AG09319 (cell line): ENCODE measurements around the gene OR2V2.

ENCODE experiments used
- DNase-seq: peaks from one replicate; pipeline ENCODE4 v3.0.0-alpha.2; 2010; ENCODE audit warnings: low read depth; ENCODE audit errors: extremely low read depth
- TF ChIP-seq, protein P1 (sequence below): IDR thresholded peaks from 2 replicates; pipeline ENCODE4 v1.5.1; 2011; ENCODE audit warnings: low read depth, mild to moderate bottlenecking, inconsistent platforms, low read length, moderate library complexity

Gene OR2V2

DNA sequence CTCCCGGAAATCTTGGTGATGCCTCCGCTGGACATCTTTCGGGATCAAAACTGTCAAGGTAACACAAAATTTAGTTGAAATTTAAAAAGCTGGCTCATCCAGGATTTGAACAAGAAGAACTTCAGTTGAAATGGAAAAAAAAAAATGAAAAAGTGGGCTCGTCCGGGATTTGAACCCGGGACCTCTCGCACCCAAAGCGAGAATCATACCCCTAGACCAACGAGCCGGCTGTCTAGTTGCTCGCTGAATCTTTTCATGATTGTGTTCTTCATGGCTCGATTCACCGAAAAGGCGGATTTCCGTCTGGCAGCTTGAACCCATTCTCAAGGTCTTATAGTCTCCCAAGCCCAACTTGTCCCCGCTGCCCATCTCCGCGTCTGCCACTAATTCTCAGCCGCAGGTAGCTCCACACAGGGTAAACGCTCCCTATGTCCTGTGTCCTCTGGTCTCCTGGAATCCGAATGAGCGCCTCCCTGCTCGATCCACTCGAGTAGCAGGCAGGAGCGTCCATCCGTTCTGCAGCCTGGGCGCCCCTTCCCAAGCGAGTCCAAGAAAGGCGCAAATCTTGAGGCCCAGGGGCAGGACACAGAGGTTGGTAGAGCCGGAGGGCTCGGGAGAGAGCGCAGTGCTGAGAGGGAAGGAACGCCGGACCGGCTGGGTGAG lies 41.4 kb downstream of the OR2V2 start:
- TF ChIP-seq, protein P1, sequence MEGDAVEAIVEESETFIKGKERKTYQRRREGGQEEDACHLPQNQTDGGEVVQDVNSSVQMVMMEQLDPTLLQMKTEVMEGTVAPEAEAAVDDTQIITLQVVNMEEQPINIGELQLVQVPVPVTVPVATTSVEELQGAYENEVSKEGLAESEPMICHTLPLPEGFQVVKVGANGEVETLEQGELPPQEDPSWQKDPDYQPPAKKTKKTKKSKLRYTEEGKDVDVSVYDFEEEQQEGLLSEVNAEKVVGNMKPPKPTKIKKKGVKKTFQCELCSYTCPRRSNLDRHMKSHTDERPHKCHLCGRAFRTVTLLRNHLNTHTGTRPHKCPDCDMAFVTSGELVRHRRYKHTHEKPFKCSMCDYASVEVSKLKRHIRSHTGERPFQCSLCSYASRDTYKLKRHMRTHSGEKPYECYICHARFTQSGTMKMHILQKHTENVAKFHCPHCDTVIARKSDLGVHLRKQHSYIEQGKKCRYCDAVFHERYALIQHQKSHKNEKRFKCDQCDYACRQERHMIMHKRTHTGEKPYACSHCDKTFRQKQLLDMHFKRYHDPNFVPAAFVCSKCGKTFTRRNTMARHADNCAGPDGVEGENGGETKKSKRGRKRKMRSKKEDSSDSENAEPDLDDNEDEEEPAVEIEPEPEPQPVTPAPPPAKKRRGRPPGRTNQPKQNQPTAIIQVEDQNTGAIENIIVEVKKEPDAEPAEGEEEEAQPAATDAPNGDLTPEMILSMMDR: no peak; the same call in 1 of the 2 replicates
- no peak for DNase-seq

DNA sequence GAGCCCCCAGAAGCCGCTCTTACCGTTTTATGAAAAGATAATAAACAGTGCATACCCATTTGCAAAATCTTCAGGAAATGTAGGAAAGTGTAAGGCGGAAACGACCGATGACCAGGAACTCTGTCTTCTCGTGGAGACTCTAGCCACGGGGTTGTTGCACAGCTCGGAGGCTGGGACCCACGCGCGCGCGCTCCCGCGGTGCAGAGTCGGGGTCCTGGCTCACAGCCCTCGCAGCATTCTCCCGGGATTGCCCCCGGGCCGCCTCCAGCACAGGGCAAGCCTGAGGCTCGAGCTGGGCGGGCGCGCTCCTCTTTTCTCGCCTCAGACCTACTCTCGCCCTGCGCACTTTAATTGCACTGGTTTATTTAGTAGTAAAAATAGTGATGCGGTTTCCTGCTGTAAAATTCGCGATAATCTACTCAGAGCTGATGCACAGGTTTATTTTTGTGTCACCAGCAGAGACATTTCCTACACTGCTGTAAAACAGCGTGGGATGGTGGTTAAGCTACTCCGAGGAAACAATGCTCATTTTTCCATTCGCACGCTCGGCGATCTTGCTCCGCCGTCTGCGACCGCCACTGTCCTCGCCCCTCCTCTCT lies 42.1 kb downstream of the OR2V2 start:
- TF ChIP-seq, protein P1: no peak
- DNase-seq: no peak

DNA sequence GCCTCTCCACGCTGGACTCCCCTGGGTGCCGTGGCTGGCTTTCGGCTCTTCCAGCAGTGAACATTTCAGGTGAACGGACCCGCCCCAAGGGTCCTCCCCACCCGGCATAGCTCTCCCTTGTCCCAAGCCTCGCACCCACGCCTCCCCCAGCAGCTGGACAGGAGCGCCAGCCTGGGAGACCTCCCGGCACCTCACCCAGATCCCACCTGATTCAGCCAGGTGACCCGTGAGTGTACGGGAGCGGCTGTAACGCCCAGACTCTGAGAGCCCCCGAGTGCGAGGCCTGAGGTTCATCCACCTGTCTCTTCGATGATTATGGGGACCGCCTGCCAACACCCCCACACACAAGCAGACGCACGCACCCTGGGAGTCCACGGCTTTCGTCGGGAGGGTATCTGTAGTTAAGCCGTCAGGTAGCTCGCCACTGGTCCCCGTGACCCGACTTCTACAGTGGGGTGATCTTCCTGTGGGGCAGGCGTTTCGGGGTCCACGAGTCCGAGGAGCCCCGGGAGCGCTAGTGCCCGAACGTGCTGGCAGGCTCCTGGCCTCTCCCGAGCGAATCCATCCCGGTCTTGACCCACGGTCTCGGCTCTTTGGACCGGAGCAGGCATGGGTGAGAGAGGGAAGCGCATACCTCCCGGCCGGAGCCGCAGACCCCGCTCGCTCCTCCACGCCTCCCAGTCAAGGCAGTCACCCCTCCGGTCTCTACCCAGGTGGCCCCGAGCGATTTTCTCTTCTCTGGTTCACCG lies 42.8 kb downstream of the OR2V2 start:
- DNase-seq: no peak
- TF ChIP-seq, protein P1: no peak

DNA sequence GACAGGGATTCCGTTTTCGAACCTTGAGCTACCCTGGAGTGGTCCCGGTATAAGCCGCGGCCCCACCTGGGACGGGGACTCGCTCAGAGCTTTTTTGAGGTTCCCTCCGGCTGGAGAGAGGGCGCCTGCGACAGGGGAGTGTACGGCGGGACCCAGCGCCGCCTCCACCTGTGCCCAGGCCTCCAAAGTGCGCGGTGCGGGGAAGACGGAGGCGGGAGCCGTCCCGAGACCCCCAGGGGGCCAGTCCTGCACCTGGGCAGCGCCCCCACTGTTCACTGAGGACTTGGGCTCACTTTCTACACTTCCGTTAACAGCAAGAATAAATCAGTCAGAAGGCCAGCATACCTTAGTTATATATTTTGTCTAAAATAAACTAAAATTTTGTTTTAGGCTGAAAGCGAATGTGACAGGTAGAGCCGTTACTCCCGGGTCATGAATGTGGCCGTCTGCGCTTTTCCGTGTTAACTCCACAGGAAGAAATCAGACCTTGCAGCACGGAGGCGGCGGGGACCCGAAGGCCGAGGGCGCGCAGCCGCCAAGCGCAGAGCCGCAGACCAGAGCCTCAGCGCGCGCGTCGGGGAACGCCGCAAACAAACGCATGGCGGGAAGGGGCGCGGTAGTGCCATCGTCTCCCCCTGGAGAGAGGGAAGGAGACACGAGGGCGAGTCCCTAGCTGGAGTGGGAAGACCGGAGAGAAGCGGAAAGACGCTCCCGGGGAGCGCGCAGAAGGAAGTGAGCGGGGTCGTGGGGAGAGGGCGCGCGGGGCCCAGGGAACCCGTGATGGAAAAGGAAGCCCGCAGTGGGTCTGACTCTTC lies 43.5 kb downstream of the OR2V2 start:
- TF ChIP-seq, protein P1: peak; percentile 10
- DNase-seq: no peak

DNA sequence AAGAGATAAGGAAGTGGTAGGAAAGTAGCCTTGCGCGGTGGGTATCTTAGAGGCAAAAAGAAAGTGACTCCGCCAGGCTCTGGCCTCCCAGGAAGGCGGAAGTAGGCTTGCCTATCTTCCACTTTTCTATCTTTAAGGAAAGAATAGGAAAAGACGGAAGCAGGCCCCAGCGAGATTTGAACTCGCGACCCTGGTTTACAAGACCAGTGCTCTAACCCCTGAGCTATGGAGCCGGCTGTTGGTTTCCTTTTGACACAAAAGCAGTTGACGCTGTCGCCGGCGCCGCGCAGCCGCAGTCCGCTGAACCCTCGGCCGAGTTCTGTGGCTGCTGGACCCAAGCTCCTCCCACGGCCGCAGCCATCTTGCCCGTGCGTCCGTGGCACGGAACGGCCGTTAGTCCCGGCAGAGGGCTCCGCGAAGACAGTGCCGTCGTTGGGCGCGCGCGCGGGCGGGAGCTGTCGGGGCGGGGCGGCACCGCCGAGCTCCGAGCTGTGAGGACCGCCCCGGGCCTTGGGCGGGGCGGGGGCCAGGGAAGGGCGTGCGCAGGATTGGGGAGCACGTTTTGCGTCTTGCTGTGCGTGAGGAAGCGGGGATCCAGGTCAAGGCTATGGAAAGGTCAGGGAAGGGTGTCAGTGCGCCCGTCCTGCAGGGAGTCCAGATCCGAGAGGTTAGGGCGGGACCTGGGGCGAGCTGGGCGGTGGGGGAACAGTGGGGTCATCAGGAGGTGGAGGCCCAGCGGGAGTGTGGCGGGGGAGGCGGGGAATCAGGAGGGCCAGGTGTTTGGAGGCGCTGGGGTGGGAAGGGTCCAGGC lies 44.3 kb downstream of the OR2V2 start:
- peak; percentile 87 for DNase-seq
- TF ChIP-seq, protein P1: no peak; the same call in 1 of the 2 replicates

DNA sequence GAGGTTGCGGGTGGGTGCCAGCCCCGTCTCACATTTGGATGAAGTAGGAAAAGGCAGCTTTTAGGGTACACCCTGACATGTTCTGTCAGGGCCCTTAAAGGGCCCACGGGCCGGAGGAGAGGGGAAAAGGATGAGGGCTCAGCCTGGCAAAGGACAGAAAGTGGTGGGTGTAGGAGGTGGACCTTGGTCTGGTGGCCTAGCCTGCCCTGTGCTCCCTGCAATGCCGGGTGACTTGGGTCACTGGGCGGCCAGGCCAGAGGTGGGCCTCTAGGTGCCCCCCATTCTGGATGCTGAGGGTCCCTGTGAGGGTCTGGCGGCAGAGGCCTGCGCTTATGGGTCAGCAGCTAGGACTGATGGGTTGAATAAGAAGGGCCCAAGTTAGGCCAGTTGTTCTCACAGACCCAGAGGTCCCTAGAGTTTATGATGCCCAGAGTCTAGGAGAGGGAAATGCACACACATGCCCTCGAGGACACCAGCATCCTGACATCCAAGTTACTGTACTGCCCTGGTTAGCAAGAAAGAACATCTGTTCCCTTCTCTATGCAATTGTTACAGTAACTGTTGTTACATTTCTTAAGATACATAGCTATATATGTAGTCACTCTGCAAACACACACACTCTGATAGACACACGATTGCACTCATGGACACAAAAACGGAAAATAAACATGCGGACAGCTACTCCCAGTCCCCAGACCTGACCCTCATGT lies 45.1 kb downstream of the OR2V2 start:
- DNase-seq: no peak
- TF ChIP-seq, protein P1: no peak
